GM19324 (cell line): ENCODE measurements around the gene SPIN1.
"Not testable (repeated sequence)": the region's sequence is repeated elsewhere in the genome, so short reads cannot be mapped to it uniquely, and the experiment has no call there.

Source experiments
- ATAC-seq: cut with Tn5 transposase; IDR thresholded peaks from one replicate; pipeline ENCODE4 v1.9.1; 2021; ENCODE audit warnings: mild to moderate bottlenecking, moderate library complexity; ENCODE audit not compliant: unreplicated experiment, low FRiP score

The SPIN1 gene

DNA sequence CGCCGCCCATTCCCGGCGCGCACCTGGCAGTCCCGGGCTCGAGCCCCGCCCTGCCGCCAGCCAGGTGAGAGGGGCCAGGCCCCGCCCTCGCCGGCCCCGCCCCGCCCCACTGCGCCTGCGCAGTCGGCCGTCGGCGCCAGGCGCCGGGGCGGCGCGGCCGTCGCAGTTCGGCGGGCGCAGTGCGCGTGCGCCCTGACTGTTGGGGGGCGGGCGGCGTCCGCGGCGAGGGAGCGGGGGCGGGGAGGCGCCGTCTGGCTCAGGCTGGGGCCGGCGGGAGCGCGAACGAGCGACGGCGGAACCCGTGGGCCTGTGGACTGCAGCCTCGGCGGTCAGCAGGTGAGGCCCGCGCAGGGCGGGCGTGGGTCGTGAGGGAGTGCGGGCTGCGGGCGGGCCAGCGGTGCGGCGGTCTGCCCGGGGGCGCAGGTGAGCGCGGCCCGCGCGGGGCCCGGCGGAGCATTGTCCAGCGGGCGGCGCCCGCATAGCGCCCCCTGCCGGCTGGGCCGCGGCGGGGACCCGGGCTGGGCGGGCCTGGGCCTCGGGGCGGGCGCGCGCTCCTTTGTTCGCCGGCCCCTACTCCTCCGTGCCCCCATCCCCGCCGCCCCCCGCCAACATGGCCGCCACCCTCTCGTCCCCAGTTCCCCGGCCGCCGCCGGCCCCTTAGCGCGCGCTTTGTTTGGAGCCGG lies at the start of gene SPIN1:
SPIN1 (plus strand) TSS at position 242 of the 683 bp plus-strand sequence. CDS start 38,096 bp downstream, outside the sequence.
- ATAC-seq: peak; percentile 93

DNA sequence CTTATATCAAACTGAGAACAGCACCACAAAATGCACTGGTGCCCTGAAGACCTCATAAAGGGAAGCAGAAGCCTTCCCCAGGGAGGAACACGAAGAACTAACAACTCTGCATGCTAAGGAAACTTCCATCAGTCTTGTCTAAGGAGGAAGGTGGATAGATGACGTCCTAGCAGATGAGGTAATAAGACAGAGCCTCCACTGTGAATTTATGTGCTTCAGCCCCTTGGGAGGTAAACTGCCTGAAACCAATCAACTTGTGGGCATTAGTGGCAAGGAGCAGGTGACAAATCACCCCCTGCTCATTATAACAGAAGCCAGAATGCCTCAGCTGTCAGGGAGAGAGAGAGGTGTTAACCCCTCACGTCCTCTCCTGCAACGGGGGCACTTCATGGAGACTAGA lies 48.9 kb upstream of the SPIN1 start:
- no peak for ATAC-seq

DNA sequence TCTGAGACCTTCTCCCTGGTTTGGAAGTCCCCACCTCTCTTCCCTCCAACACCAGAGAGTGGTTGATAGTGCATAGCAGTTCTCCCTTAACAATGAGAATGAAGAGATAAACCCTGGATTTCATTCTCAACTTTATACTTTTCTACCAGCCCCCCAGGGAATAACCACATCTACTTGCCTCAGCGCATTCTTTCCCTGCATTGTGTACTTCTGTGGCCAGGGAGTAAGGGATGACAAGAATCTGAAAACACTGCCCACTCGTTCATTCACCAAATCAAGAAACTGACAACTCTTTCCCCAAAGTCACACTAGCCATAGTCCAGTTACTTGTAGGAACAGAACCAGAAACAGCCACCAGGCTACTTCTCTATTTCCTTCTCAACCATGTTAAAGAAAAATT lies 46.0 kb upstream of the SPIN1 start:
- no peak for ATAC-seq

DNA sequence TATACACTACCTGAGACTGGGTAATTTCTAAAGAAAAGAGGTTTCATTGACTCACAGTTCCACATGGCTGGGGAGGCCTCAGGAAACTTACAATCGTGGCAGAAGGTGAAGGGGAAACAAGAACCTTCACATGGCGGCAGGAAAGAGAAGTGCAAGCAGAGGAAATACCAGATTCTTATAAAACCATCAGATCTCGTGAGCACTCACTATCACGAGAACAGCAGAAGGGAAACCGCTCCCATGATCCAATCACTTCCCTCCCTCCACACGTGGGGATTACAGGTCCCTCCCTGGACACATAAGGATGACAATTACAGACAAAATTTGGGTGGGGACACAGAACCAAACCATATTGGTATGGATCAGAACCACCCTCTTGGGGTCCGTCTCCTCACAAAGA lies 44.2 kb upstream of the SPIN1 start:
- no peak for ATAC-seq

DNA sequence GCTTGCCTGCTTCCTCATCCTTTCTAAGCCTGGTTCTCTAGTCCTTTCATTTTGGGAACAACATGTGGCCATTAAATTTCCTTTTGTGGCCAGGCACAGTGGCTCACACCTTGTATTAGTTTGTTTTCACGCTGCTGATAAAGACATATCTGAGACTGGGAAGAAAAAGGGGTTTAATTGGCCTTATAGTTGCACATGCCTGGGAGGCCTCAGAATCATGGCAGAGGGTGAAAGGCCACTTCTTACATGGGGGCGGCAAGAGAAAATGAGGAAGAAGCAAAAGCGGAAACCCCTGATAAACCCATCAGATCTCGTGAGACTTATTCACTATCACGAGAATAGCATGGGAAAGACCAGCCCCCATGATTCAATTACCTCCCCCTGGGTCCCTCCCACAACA lies 37.9 kb upstream of the SPIN1 start:
- not testable (repeated sequence) for ATAC-seq

DNA sequence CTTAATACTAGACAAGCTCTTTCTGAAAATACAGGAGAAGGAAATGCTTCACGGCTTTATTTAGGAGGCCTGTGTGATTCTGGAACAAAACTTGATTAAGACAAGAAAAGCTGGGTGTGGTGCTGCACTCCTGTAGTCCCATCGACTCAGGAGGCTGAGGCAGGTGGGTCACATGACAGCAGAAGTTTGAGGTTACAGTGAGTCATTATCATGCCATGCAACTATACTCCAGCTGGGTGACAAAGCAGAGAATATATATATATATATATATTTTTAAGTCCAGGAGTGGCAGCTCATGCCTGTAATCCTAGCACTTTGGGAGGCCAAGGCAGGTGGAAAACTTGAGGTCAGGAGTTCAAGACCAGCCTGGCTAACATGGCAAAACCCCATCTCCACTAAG lies 33.1 kb upstream of the SPIN1 start:
- no peak for ATAC-seq

DNA sequence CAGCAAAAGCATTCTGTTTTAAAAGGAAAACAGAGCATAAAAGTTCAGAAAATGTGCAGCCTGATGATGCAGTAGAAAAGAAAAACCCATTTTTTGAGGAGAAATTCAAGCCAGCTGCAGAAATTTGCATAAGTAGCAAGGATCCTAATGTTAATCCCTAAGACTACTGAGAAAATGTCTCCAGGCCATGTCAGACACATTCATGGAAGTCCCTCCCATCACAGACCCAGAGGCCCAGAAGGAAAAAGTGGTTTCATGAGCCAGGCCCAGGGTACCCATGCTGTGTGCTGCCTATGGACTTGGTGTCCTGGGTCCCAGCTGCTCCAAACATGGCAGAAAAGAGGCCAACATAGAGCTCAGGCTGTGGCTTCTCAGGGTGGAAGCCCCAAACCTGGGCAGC lies 31.0 kb upstream of the SPIN1 start:
- ATAC-seq: not testable (repeated sequence)

DNA sequence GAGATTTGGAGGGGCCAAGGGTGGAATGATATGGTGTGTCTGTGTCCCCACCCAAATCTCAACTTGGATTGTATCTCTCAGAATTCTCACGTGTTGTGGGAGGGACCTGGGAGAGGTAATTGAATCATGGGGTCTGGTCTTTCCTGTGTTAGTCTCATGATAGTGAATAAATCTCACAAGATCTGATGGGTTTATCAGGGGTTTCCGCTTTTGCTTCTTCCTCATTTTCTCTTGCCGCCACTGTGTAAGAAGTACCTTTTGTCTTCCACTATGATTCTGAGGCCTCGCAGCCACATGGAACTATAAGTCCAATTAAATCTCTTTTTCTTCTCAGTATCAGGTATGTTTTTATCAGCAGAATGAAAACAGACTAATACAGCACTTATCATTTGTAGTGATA lies 29.5 kb upstream of the SPIN1 start:
- ATAC-seq: no peak

DNA sequence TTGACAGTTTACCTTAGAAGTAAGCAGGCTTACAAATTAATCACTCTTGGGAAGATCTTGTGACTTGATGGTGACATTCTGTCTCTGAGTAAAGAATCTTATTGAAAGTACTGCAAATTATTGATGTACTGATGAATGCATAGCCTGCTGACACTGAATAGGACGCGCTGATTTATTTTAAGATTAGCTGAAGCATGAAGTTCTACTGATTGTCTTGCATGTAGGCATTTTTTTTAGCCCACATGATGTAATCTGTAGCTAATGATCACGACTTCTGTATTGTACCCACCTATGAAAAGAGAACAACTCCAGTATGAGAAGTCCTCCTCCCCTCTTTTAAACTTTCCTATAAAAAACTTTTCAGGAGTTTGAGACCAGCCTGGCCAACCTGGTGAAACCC lies 28.3 kb upstream of the SPIN1 start:
- no peak for ATAC-seq

DNA sequence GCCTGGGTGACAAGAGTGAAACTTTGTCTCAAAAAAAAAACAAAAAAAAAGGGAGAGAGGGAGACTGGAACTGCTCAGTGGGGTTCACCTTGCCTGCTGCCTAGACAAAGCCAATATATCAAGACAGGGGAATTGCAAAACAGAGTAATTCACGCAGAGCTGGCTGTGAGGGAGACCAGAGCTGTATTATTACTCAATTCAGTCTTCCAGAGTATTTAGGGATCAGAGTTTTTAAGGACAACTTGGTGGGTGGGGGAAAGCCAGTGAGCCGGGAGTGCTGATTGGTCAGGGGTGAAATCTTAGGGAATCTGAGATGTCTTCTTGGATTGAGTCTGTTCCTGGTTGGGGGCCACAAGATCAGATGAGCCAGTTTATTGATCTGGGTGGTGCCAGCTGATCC lies 25.6 kb upstream of the SPIN1 start:
- ATAC-seq: no peak

DNA sequence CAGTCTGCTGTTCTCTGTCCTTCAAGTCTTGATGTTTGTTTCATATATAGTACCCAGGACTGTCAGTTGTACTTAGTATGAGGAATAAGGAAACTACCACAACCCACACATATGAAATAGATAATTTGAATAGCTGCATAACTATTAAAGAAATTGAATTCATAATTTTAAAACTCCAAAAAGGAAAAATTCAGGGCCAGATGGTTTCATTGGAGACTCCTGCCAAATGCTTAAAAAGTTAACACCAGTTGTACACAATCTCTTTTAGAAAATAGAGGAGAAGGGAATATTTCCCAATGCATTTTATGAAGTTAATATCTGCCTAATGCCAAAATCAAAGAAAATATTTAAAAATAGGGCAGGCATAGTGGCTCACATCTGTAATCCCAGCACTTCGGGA lies 24.6 kb upstream of the SPIN1 start:
- ATAC-seq: no peak

DNA sequence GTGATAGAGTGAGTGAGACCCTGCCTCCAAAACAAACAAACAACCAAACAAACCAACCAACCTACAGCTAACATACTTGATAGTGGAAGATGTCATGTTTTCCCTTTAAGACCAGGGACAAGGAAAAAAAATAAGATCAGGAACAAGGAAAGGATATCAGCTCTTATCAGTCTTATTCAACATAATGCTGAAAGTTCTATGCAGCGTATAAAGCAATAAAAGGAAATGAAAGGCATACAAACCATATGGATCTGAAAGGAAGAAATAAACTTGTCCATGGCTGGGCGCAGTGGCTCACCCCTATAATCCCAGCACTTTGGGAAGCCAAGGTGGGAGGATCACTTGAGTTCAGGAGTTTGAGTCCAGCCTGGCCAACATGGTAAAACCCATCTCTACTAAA lies 23.5 kb upstream of the SPIN1 start:
- ATAC-seq: no peak

DNA sequence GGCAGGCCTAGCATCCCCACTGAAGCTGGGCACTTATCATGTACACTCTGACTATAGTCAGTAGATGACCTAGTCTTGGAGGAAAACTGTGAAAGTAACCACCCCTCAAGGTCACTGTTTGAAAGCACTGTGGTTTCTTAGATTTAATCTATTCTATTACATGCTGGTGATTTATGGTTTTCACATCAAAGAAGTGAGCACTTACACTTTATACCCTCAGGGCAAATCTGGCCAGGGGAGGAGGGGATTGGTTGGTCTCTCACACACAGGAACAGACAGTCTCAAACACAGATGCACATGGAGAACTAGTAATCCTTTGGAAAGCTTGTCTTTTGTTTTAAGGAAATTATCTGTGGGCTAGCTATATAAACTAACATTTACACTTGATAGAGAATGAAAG lies 17.9 kb upstream of the SPIN1 start:
- ATAC-seq: no peak

DNA sequence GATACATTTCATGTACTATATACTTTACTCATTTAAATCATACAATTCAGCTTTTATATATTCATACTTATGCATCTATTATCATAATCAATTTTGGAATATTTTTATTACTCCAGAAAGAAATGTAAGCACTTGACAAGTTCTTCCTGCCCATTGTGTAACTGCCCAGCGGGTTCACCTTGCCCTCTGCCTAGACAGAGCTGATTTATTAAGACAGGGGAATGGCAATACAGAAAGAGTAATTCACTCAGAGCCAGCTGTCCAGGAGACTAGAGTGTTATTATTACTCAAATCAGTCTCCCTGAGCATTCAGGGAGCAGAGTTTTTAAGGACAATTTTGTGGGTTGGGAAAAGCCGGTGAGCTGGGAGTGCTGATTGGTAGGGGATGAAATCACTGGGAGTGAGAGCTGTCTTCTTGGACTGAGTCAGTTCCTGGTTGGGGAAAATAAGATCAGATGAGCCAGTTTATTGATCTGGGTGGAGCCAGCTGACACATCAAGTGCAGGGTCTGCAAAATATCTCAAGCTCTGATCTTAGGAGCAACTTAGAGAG lies 16.1 kb upstream of the SPIN1 start:
- ATAC-seq: no peak

DNA sequence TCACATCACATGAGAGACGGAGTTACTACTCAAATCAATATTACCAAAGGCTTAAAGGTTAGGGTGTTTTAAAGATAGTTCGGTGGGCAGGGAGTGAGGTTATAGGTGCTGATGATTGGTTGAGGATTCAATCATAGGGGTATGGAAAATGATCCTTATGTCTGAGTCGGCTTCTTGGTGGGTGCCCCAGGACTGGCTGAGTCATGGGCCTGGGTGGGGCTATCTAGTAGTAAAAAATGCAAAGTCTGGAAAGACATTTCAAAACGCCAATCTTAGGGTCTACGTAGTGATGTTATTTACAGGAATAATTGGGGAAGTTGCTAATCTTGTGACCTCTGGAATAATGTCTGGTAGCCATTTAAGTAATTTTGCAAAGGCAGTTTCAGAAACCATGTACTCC lies 15.2 kb upstream of the SPIN1 start:
- no peak for ATAC-seq

DNA sequence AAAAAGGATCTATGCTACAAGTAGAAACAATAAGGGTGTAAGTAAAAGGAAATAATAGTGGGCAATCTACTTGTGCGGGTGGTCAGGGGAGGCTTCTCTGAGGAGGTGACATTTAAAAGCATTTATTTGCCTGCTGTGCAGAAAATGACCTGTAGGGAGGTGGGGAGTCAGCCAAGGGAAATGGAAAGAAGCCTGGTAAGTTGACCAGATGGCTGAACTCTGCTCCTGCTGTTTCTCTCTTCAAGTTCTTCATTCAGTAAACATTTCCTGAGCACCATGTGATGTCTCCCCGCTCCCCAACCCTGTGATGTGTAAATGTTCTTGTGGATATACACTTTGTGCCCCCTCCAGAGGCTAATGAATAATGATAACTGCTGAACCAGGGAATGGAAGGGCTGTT lies 9.9 kb upstream of the SPIN1 start:
- no peak for ATAC-seq

DNA sequence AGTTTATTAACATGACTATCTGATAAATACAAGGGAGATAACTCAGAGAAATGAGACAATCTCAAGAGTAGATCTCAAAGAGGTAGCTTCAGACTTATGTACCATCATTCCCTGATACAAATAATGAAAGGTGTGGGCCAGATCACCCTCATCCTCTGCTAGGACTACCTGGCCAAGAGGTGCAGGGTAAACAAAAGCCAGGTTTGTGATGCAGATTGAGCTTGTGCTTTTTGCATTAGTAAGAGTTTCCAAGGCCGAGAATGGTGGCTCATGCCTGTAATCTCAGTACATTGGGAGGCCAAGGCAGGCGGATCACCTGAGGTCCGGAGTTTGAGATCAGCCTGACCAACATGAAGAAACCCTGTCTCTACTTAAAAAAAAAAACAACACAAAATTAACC lies 8.9 kb upstream of the SPIN1 start:
- no peak for ATAC-seq

DNA sequence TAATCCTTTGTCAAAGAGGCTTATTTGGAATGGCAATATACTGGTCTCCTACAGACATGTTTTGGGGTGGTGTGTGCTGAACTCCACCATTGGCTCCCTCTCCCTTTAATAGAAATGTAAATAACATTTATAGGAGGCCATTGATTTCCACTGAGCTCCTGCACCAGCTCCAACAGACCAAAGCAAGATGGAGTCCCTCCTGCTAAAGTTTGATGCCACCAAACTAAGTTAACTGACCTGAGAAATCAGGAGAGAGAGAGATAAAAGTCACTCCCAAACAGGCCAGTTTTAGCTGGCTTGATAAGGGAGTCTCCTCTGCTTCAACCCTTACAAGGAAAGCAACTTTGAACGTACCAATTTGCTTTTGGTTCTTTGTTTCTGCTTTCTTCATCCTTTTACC lies 8.1 kb upstream of the SPIN1 start:
- no peak for ATAC-seq

DNA sequence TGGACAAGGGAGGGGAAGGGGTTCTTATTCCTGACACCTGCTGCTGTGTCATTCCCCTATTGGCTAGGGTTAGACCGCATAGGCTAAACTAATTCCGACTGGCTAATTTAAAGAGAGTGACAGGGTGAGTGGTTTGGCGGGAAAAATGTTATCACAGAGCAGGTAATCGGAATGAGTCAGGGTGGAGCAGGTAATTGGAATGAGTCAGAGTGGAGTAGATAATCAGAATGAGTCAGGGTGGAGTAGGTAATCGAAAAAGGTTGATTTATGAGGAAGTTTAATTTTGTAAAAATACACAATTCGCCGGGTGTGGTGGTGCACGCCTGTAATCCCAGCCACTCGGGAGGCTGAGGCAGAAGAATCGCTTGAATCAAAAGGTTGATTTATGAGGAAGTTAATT lies 6.9 kb upstream of the SPIN1 start:
- ATAC-seq: not testable (repeated sequence)

DNA sequence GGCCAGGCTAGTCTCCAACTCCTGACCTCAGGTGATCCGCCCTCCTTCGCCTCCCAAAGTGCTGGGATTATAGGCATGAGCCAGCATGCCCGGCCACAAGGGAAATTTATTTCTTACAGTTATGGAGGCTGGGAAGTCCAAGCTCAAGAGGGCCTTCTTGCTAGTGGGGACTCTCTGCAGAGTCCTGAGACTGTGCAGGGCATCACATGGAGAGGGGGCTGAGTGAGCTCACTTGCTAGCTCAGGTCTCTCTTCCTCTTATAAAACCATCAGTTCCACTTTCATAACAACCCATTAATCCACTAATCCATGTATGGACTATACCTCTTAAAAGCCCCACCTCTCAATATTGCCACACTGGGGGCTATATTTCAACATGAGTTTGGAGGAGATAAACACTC lies 5.1 kb upstream of the SPIN1 start:
- no peak for ATAC-seq

DNA sequence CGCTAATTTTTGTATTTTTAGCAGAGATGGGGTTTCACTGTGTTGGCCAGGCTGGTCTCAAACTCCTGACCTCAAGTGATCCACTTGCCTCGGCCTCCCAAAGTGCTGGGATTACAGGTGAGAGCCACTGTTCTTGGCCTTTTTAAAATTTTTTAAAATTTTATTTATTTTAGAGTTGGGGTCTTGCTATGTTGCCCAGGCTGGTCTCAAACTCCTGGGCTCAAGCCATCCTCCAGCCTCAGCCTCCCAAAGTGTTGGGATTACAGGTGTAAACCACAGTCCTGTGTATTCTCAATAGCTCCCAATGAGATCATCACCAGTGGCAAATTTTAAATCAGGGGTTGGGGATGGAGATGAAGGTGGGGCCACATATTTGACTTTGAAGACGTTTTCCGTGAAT lies 2.1 kb upstream of the SPIN1 start:
- not testable (repeated sequence) for ATAC-seq

DNA sequence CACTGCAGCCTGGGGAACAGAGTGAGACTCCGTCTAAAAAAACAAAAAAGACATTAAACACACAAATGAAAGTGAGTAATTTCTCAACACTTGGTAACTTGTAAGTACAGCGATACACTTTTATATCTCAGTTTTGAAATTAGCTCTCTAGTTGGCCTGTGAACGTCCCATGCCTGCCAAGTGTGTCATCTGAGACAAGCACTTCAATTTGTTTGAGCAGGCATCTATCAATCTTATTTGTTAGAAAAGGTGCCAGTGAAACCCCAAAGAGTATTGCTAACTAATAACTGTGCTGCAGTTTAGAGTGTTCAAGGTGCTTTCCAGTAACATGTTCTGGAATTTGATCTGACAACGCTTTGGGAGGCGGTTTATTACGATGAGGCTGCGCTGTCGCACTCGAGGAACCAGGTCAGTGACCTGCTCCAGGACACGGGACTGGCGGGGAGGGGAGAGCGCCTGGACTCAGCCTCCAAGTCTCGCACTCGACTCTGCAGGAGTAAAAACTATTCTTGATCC lies 1.1 kb upstream of the SPIN1 start:
- ATAC-seq: no peak
